ENCODE measurements around the gene EOLA2.

EOLA2 gene

GRCh38 chrX:149938427-149938880 lies at the start of gene EOLA2 (continued):
- TF ChIP-seq, protein P1, sequence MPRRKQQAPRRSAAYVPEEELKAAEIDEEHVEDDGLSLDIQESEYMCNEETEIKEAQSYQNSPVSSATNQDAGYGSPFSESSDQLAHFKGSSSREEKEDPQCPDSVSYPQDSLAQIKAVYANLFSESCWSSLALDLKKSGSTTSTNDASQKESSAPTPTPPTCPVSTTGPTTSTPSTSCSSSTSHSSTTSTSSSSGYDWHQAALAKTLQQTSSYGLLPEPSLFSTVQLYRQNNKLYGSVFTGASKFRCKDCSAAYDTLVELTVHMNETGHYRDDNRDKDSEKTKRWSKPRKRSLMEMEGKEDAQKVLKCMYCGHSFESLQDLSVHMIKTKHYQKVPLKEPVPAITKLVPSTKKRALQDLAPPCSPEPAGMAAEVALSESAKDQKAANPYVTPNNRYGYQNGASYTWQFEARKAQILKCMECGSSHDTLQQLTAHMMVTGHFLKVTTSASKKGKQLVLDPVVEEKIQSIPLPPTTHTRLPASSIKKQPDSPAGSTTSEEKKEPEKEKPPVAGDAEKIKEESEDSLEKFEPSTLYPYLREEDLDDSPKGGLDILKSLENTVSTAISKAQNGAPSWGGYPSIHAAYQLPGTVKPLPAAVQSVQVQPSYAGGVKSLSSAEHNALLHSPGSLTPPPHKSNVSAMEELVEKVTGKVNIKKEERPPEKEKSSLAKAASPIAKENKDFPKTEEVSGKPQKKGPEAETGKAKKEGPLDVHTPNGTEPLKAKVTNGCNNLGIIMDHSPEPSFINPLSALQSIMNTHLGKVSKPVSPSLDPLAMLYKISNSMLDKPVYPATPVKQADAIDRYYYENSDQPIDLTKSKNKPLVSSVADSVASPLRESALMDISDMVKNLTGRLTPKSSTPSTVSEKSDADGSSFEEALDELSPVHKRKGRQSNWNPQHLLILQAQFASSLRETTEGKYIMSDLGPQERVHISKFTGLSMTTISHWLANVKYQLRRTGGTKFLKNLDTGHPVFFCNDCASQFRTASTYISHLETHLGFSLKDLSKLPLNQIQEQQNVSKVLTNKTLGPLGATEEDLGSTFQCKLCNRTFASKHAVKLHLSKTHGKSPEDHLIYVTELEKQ (tag by site-specific recombination; IDR thresholded peaks at IDR 0.05; ENCODE audit: borderline replicate concordance), result no peak
- TF ChIP-seq ZNF600 (tag by site-specific recombination; IDR thresholded peaks at IDR 0.05) (no peak), ZNF18 (tag by site-specific recombination; IDR thresholded peaks at IDR 0.05) (no peak), BCL11B (tag by site-specific recombination; IDR thresholded peaks at IDR 0.05; ENCODE audit: low read depth) (no peak), BCL6B (tag by site-specific recombination; IDR thresholded peaks at IDR 0.05) (no peak), ZNF311 (tag by site-specific recombination; IDR thresholded peaks at IDR 0.05; ENCODE audit: borderline replicate concordance) (no peak), ZNF785 (tag by site-specific recombination; IDR thresholded peaks at IDR 0.05) (no peak), BCL11A (tag by site-specific recombination; IDR thresholded peaks at IDR 0.05; ENCODE audit: low read depth) (no peak), ZNF791 (tag by site-specific recombination; IDR thresholded peaks at IDR 0.05) (no peak), ZNF146 (tag by site-specific recombination; IDR thresholded peaks at IDR 0.05) (no peak), EGR2 (tag by site-specific recombination; IDR thresholded peaks at IDR 0.05; ENCODE audit: low read depth) (no peak), ZNF692 (tag by site-specific recombination; IDR thresholded peaks at IDR 0.05) (no peak), ZNF473 (tag by site-specific recombination; IDR thresholded peaks at IDR 0.05) (no peak), ZNF10 (tag by site-specific recombination; IDR thresholded peaks at IDR 0.05) (no peak), ZSCAN16 (tag by site-specific recombination; IDR thresholded peaks at IDR 0.05) (no peak), SP2 (tag by site-specific recombination; IDR thresholded peaks at IDR 0.05) (peak; percentile 81), ZBTB20 (tag by site-specific recombination; IDR thresholded peaks at IDR 0.05) (no peak), ZNF621 (tag by site-specific recombination; IDR thresholded peaks at IDR 0.05) (no peak), ZNF558 (tag by site-specific recombination; IDR thresholded peaks at IDR 0.05) (no peak), ZNF248 (tag by site-specific recombination; IDR thresholded peaks at IDR 0.05) (no peak), WT1 (tag by site-specific recombination; IDR thresholded peaks at IDR 0.05) (0 out of 2 replicates have a peak, but pooled peaks have one; percentile 16), SP3 (tag by site-specific recombination; IDR thresholded peaks at IDR 0.05) (peak; percentile 93), ZNF23 (tag by site-specific recombination; IDR thresholded peaks at IDR 0.05; ENCODE audit: borderline replicate concordance) (no peak), TRIM28 (IDR thresholded peaks at IDR 0.05; ENCODE audit: borderline replicate concordance, low read length) (no peak), ZFHX2 (tag by site-specific recombination; conservative IDR thresholded peaks at IDR 0.05) (0 out of 2 replicates have a peak, but pooled peaks have one; percentile 46), KLF10 (tag by site-specific recombination; IDR thresholded peaks at IDR 0.05) (peak; percentile 27; the same call in 1 of the 2 replicates), INSM2 (tag by site-specific recombination; IDR thresholded peaks at IDR 0.05) (no peak)
- TF ChIP-seq, protein P2, sequence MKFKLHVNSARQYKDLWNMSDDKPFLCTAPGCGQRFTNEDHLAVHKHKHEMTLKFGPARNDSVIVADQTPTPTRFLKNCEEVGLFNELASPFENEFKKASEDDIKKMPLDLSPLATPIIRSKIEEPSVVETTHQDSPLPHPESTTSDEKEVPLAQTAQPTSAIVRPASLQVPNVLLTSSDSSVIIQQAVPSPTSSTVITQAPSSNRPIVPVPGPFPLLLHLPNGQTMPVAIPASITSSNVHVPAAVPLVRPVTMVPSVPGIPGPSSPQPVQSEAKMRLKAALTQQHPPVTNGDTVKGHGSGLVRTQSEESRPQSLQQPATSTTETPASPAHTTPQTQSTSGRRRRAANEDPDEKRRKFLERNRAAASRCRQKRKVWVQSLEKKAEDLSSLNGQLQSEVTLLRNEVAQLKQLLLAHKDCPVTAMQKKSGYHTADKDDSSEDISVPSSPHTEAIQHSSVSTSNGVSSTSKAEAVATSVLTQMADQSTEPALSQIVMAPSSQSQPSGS (tag by site-specific recombination; IDR thresholded peaks at IDR 0.05; ENCODE audit: low read depth), result peak; percentile 61; the same call in 1 of the 2 replicates
